ENCODE results near the gene MVD. TPM values are rescaled to one million over a fixed set of nuclear protein-coding genes. Genes with fewer than 3 reads are reported as not detected.

The MVD gene
- total and polyA plus RNA-seq, 2 of the 13 experiments (the other 11 are each of a cell fraction or from before 2014, with no cell fraction given) = 28.1 to 187 TPM

DNA sequence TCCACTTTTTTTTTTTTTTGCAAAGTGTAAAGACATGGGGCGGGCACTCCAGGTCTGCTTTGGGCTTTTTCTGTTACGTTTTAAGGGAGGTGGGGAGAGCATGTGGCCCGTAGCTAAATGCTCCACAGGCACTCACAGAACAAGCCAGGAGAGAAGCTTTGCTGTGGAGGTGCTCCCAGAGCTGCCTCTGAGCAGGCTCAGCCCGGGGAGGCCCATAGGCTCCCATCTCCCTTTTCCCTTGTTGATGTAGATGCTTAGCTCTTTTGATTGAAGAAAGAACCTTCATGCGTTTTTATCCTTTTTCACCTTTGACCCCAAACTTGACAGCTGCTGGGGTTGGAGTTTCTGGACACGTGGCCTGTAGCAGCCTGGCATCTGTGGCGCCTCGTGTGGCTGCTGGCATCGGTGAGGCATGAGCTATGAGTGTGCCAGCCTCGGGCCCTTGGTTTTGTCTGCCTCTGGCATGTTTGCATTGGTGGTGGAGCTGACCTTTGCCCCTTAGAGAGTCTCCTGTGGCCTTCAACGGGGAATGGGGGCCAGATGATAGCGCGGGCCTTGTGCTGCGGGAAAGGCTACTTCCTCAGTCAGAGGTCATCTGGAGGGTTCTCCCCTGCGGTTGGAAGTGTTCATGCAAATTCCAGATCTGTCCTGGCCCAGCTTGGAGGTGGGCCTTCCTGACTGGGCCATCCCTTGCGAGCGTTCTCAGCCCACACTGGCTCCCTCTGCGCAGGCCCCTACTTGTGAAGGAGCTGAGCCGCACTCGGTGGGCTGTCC is 44.5 kb downstream of the MVD start (continued):
- TF ChIP-seq, protein P1, sequence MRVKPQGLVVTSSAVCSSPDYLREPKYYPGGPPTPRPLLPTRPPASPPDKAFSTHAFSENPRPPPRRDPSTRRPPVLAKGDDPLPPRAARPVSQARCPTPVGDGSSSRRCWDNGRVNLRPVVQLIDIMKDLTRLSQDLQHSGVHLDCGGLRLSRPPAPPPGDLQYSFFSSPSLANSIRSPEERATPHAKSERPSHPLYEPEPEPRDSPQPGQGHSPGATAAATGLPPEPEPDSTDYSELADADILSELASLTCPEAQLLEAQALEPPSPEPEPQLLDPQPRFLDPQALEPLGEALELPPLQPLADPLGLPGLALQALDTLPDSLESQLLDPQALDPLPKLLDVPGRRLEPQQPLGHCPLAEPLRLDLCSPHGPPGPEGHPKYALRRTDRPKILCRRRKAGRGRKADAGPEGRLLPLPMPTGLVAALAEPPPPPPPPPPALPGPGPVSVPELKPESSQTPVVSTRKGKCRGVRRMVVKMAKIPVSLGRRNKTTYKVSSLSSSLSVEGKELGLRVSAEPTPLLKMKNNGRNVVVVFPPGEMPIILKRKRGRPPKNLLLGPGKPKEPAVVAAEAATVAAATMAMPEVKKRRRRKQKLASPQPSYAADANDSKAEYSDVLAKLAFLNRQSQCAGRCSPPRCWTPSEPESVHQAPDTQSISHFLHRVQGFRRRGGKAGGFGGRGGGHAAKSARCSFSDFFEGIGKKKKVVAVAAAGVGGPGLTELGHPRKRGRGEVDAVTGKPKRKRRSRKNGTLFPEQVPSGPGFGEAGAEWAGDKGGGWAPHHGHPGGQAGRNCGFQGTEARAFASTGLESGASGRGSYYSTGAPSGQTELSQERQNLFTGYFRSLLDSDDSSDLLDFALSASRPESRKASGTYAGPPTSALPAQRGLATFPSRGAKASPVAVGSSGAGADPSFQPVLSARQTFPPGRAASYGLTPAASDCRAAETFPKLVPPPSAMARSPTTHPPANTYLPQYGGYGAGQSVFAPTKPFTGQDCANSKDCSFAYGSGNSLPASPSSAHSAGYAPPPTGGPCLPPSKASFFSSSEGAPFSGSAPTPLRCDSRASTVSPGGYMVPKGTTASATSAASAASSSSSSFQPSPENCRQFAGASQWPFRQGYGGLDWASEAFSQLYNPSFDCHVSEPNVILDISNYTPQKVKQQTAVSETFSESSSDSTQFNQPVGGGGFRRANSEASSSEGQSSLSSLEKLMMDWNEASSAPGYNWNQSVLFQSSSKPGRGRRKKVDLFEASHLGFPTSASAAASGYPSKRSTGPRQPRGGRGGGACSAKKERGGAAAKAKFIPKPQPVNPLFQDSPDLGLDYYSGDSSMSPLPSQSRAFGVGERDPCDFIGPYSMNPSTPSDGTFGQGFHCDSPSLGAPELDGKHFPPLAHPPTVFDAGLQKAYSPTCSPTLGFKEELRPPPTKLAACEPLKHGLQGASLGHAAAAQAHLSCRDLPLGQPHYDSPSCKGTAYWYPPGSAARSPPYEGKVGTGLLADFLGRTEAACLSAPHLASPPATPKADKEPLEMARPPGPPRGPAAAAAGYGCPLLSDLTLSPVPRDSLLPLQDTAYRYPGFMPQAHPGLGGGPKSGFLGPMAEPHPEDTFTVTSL (CRISPR knock-in tag; IDR thresholded peaks at IDR 0.05; ENCODE audit: borderline replicate concordance) = peak; percentile 50; the same call in 1 of the 2 replicates
- TF ChIP-seq, protein P2, sequence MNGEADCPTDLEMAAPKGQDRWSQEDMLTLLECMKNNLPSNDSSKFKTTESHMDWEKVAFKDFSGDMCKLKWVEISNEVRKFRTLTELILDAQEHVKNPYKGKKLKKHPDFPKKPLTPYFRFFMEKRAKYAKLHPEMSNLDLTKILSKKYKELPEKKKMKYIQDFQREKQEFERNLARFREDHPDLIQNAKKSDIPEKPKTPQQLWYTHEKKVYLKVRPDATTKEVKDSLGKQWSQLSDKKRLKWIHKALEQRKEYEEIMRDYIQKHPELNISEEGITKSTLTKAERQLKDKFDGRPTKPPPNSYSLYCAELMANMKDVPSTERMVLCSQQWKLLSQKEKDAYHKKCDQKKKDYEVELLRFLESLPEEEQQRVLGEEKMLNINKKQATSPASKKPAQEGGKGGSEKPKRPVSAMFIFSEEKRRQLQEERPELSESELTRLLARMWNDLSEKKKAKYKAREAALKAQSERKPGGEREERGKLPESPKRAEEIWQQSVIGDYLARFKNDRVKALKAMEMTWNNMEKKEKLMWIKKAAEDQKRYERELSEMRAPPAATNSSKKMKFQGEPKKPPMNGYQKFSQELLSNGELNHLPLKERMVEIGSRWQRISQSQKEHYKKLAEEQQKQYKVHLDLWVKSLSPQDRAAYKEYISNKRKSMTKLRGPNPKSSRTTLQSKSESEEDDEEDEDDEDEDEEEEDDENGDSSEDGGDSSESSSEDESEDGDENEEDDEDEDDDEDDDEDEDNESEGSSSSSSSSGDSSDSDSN (CRISPR knock-in tag; IDR thresholded peaks at IDR 0.05) = peak; percentile 53; the same call in 1 of the 2 replicates
- TF ChIP-seq GABPB1 (CRISPR knock-in tag; IDR thresholded peaks at IDR 0.05) = peak; percentile 78
- TF ChIP-seq, protein P3, sequence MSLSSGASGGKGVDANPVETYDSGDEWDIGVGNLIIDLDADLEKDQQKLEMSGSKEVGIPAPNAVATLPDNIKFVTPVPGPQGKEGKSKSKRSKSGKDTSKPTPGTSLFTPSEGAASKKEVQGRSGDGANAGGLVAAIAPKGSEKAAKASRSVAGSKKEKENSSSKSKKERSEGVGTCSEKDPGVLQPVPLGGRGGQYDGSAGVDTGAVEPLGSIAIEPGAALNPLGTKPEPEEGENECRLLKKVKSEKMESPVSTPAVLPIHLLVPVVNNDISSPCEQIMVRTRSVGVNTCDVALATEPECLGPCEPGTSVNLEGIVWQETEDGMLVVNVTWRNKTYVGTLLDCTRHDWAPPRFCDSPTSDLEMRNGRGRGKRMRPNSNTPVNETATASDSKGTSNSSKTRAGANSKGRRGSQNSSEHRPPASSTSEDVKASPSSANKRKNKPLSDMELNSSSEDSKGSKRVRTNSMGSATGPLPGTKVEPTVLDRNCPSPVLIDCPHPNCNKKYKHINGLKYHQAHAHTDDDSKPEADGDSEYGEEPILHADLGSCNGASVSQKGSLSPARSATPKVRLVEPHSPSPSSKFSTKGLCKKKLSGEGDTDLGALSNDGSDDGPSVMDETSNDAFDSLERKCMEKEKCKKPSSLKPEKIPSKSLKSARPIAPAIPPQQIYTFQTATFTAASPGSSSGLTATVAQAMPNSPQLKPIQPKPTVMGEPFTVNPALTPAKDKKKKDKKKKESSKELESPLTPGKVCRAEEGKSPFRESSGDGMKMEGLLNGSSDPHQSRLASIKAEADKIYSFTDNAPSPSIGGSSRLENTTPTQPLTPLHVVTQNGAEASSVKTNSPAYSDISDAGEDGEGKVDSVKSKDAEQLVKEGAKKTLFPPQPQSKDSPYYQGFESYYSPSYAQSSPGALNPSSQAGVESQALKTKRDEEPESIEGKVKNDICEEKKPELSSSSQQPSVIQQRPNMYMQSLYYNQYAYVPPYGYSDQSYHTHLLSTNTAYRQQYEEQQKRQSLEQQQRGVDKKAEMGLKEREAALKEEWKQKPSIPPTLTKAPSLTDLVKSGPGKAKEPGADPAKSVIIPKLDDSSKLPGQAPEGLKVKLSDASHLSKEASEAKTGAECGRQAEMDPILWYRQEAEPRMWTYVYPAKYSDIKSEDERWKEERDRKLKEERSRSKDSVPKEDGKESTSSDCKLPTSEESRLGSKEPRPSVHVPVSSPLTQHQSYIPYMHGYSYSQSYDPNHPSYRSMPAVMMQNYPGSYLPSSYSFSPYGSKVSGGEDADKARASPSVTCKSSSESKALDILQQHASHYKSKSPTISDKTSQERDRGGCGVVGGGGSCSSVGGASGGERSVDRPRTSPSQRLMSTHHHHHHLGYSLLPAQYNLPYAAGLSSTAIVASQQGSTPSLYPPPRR (CRISPR knock-in tag; IDR thresholded peaks at IDR 0.05; ENCODE audit: borderline replicate concordance) = peak; percentile 64; the same call in 1 of the 2 replicates
- TF ChIP-seq, protein P4, sequence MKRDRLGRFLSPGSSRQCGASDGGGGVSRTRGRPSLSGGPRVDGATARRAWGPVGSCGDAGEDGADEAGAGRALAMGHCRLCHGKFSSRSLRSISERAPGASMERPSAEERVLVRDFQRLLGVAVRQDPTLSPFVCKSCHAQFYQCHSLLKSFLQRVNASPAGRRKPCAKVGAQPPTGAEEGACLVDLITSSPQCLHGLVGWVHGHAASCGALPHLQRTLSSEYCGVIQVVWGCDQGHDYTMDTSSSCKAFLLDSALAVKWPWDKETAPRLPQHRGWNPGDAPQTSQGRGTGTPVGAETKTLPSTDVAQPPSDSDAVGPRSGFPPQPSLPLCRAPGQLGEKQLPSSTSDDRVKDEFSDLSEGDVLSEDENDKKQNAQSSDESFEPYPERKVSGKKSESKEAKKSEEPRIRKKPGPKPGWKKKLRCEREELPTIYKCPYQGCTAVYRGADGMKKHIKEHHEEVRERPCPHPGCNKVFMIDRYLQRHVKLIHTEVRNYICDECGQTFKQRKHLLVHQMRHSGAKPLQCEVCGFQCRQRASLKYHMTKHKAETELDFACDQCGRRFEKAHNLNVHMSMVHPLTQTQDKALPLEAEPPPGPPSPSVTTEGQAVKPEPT (CRISPR knock-in tag; IDR thresholded peaks at IDR 0.05; ENCODE audit: low read depth) = 0 out of 2 replicates have a peak, but pooled peaks have one; percentile 9
- TF ChIP-seq, protein P5, sequence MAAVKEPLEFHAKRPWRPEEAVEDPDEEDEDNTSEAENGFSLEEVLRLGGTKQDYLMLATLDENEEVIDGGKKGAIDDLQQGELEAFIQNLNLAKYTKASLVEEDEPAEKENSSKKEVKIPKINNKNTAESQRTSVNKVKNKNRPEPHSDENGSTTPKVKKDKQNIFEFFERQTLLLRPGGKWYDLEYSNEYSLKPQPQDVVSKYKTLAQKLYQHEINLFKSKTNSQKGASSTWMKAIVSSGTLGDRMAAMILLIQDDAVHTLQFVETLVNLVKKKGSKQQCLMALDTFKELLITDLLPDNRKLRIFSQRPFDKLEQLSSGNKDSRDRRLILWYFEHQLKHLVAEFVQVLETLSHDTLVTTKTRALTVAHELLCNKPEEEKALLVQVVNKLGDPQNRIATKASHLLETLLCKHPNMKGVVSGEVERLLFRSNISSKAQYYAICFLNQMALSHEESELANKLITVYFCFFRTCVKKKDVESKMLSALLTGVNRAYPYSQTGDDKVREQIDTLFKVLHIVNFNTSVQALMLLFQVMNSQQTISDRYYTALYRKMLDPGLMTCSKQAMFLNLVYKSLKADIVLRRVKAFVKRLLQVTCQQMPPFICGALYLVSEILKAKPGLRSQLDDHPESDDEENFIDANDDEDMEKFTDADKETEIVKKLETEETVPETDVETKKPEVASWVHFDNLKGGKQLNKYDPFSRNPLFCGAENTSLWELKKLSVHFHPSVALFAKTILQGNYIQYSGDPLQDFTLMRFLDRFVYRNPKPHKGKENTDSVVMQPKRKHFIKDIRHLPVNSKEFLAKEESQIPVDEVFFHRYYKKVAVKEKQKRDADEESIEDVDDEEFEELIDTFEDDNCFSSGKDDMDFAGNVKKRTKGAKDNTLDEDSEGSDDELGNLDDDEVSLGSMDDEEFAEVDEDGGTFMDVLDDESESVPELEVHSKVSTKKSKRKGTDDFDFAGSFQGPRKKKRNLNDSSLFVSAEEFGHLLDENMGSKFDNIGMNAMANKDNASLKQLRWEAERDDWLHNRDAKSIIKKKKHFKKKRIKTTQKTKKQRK (IDR thresholded peaks at IDR 0.05; ENCODE audit: low read length) = no peak
- peak; percentile 66; the same call in 1 of the 2 replicates for TF ChIP-seq KLF6 (CRISPR knock-in tag; IDR thresholded peaks at IDR 0.05)

Measured in HepG2 (cell line).